GM19351 (cell line): ENCODE data around the gene ADCY9.
"Not testable (repeated sequence)": the region's sequence is repeated elsewhere in the genome, so short reads cannot be mapped to it uniquely, and the experiment has no call there.

Experiments used
- ATAC-seq: cut with Tn5 transposase; IDR thresholded peaks from one replicate; pipeline ENCODE4 v1.9.1; 2021; ENCODE audit warnings: mild to moderate bottlenecking, moderate library complexity; ENCODE audit not compliant: unreplicated experiment

ADCY9 gene

GRCh38 chr16:4094127-4094773 lies 22.0 kb downstream of the ADCY9 start:
- ATAC-seq = no peak

GRCh38 chr16:4093495-4094126 lies 22.6 kb downstream of the ADCY9 start:
- ATAC-seq = no peak

- no peak for ATAC-seq
These were observed 23.5 kb downstream of the ADCY9 start for GRCh38 chr16:4092547-4093265.

- ATAC-seq = no peak
These were observed 24.8 kb downstream of the ADCY9 start for GRCh38 chr16:4091240-4092012.

GRCh38 chr16:4090351-4090851 lies 25.8 kb downstream of the ADCY9 start:
- no peak for ATAC-seq

- no peak for ATAC-seq
These were observed 26.4 kb downstream of the ADCY9 start for GRCh38 chr16:4089811-4090301.

GRCh38 chr16:4089251-4089810 lies 26.9 kb downstream of the ADCY9 start:
- no peak for ATAC-seq

GRCh38 chr16:4087990-4088577 lies 28.2 kb downstream of the ADCY9 start:
- ATAC-seq = no peak

GRCh38 chr16:4087099-4087885 lies 28.9 kb downstream of the ADCY9 start:
- no peak for ATAC-seq

GRCh38 chr16:4086153-4086552 lies 30.1 kb downstream of the ADCY9 start:
- no peak for ATAC-seq

GRCh38 chr16:4085405-4085970 lies 30.8 kb downstream of the ADCY9 start:
- no peak for ATAC-seq

GRCh38 chr16:4083347-4083870 lies 32.8 kb downstream of the ADCY9 start:
- no peak for ATAC-seq

GRCh38 chr16:4082474-4083044 lies 33.7 kb downstream of the ADCY9 start:
- no peak for ATAC-seq

- no peak for ATAC-seq
These were observed 34.7 kb downstream of the ADCY9 start for GRCh38 chr16:4081521-4082021.

- no peak for ATAC-seq
These were observed 35.2 kb downstream of the ADCY9 start for GRCh38 chr16:4081047-4081446.

GRCh38 chr16:4077174-4077649 lies 39.0 kb downstream of the ADCY9 start:
- ATAC-seq = no peak

GRCh38 chr16:4075534-4075933 lies 40.7 kb downstream of the ADCY9 start:
- ATAC-seq = no peak

GRCh38 chr16:4073150-4073549 lies 43.1 kb downstream of the ADCY9 start:
- ATAC-seq = not testable (repeated sequence)
